Loucy (cell line): ENCODE measurements around the gene PSMA8.

Experiments used
- H2AFZ ChIP-seq: fragments of 200-600 bp; sonication (generic); 2 replicates; pipeline ENCODE4 v1.6.0; 2016; ENCODE audit warnings: antibody characterized with exemption, mild to moderate bottlenecking, low read length, moderate library complexity
- H3F3A ChIP-seq: fragments of 200-600 bp; 2 replicates; pipeline ENCODE4 v1.6.0; 2016; ENCODE audit warnings: antibody characterized with exemption, low read depth, mild to moderate bottlenecking
- H3K27me3 ChIP-seq: fragments of 200-600 bp; sonication (generic); 2 replicates; pipeline ENCODE4 v1.6.1; 2014; ENCODE audit warnings: low read length, mild to moderate bottlenecking; ENCODE audit not compliant: insufficient read depth, poor library complexity, severe bottlenecking
- H3K36me3 ChIP-seq: fragments of 200-600 bp; sonication (generic); 2 replicates; pipeline ENCODE4 v1.6.1; 2016; ENCODE audit warnings: low read length; ENCODE audit not compliant: insufficient read depth
- H3K4me1 ChIP-seq: fragments of 200-600 bp; sonication (generic); 2 replicates; pipeline ENCODE4 v1.5.1; 2014; ENCODE audit warnings: low read length, mild to moderate bottlenecking; ENCODE audit not compliant: insufficient read depth, poor library complexity, severe bottlenecking
- H3K4me2 ChIP-seq: fragments of 200-600 bp; sonication (generic); 2 replicates; pipeline ENCODE4 v1.6.0; 2014; ENCODE audit warnings: antibody characterized with exemption, low read length, low read depth, mild to moderate bottlenecking; ENCODE audit not compliant: poor library complexity, severe bottlenecking
- H3K4me3 ChIP-seq: fragments of 200-600 bp; sonication (generic); 2 replicates; pipeline ENCODE4 v1.5.1; 2014; ENCODE audit warnings: low read length, mild to moderate bottlenecking, mixed read lengths; ENCODE audit not compliant: poor library complexity, severe bottlenecking
- H3K79me2 ChIP-seq: fragments of 200-600 bp; sonication (generic); 2 replicates; pipeline ENCODE4 v1.6.1; 2014; ENCODE audit warnings: low read length; ENCODE audit not compliant: insufficient read depth
- H3K9ac ChIP-seq: fragments of 200-600 bp; sonication (generic); 2 replicates; pipeline ENCODE4 v1.6.0; 2014; ENCODE audit warnings: mild to moderate bottlenecking, low read depth, low read length, moderate library complexity; ENCODE audit not compliant: poor library complexity, severe bottlenecking
- H3K9me2 ChIP-seq: fragments of 200-600 bp; sonication (generic); replicated peaks from 2 replicates; pipeline ENCODE4 v1.6.1; 2016; ENCODE audit warnings: low read depth, low read length, mixed read lengths
- H3K9me3 ChIP-seq: fragments of 200-600 bp; sonication (generic); 2 replicates; pipeline ENCODE4 v1.6.1; 2014; ENCODE audit warnings: mild to moderate bottlenecking, antibody characterized with exemption, low read length, low read depth; ENCODE audit not compliant: insufficient read depth
- H4K20me1 ChIP-seq: fragments of 200-600 bp; sonication (generic); 2 replicates; pipeline ENCODE4 v1.6.0; 2014; ENCODE audit warnings: antibody characterized with exemption, low read length, mild to moderate bottlenecking; ENCODE audit not compliant: insufficient read depth, poor library complexity, severe bottlenecking
- EZH2phosphoT487 ChIP-seq: fragments of 200-600 bp; IDR thresholded peaks from 2 replicates; pipeline ENCODE4 v1.6.1; 2018; ENCODE audit warnings: antibody characterized with exemption, mild to moderate bottlenecking, moderate library complexity, borderline replicate concordance
- TF ChIP-seq, protein P1 (sequence below): fragments of 200-600 bp; sonication (generic); conservative IDR thresholded peaks from 2 replicates; pipeline ENCODE4 v1.5.1; 2014; ENCODE audit warnings: mild to moderate bottlenecking, antibody characterized with exemption, low read length

PSMA8 gene

DNA sequence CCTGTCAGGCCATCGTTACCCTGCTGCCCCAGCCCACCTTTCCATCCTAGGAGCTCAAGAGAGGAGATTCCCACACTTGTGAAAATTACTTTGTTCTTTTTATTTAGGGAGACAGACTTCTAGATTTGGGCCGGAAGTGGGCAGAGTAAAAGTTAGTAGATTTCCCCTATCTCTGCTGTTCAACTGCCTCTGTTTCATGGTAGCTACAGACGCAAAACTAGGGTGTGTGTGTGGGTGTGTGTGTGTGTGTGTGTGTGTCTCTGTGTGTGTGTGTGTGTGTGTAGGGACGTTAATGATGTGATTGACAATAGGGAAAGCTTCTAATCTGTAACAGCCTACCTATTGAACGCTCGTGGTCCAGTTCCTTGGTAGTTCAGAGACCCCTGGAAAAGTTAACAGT lies 438 bp downstream of the PSMA8 start:
- Histone ChIP-seq H3K4me3 (no peak overlapping the region), H3F3A (no peaks in the 10 kb centered on the region), H3K27me3 (no peaks in the 10 kb centered on the region), H3K79me2 (no peaks in the 10 kb centered on the region), H2AFZ (no peak overlapping the region), H3K9ac (no peak overlapping the region), H4K20me1 (no peaks in the 10 kb centered on the region), H3K9me3 (no peaks in the 10 kb centered on the region), H3K4me1 (peaks cover 5% of the 10 kb centered on the region), H3K36me3 (no peaks in the 10 kb centered on the region), H3K9me2 (no peaks in the 10 kb centered on the region), H3K4me2 (no peak overlapping the region)
- TF ChIP-seq EZH2phosphoT487, result no peak
- TF ChIP-seq, protein P1, sequence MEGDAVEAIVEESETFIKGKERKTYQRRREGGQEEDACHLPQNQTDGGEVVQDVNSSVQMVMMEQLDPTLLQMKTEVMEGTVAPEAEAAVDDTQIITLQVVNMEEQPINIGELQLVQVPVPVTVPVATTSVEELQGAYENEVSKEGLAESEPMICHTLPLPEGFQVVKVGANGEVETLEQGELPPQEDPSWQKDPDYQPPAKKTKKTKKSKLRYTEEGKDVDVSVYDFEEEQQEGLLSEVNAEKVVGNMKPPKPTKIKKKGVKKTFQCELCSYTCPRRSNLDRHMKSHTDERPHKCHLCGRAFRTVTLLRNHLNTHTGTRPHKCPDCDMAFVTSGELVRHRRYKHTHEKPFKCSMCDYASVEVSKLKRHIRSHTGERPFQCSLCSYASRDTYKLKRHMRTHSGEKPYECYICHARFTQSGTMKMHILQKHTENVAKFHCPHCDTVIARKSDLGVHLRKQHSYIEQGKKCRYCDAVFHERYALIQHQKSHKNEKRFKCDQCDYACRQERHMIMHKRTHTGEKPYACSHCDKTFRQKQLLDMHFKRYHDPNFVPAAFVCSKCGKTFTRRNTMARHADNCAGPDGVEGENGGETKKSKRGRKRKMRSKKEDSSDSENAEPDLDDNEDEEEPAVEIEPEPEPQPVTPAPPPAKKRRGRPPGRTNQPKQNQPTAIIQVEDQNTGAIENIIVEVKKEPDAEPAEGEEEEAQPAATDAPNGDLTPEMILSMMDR, result no peak

DNA sequence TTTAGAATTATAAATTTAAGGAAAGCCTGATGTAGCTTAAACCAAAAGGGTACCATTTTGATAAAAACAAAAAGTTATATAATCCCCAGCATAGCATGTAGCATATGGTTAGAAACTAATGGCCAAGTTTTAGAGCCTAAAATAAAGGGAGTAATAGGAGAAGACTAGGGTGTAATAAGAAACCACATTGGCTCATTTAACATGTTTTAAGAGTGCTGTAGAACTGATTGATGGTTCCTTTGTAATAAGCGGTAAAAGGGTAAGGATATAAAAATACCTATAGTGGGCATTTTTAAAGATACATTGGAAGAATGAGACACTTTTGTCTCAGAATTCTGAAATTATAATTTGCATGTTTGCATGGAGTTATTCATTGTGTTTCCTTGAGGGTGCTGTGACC lies 1.9 kb downstream of the PSMA8 start:
- Histone ChIP-seq H3K9me3 (no peaks in the 10 kb centered on the region), H3K4me3 (no peak overlapping the region), H3K79me2 (no peaks in the 10 kb centered on the region), H3K9me2 (no peaks in the 10 kb centered on the region), H3F3A (no peaks in the 10 kb centered on the region), H2AFZ (no peak overlapping the region), H3K27me3 (no peaks in the 10 kb centered on the region), H3K4me2 (no peak overlapping the region), H3K36me3 (no peaks in the 10 kb centered on the region), H3K4me1 (peaks cover 5% of the 10 kb centered on the region), H4K20me1 (no peaks in the 10 kb centered on the region), H3K9ac (no peak overlapping the region)
- TF ChIP-seq EZH2phosphoT487, result no peak
- TF ChIP-seq, protein P1, result no peak

DNA sequence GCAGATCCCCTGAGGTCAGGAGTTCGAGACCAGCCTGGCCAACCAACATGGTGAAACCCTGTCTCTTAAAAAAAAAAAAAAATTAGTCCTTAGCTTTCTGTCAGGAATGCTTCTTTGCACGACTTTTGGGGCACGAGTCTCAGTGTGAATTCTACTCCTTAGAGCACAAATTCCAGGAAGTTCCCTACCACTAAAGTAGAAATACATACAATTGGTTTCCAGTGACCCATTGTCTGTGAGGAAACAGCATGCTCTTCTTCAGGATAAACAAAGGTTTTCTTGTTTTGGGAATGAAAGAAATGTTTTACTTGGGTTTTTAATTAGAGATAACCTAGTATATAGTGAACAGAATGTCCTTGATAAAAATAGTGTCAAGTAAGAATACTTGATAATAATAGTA lies 23.7 kb downstream of the PSMA8 start:
- H3K4me3 ChIP-seq, result no peak overlapping the region
- H3K4me2 ChIP-seq, result no peak overlapping the region
- no peaks in the 10 kb centered on the region for H3K79me2 ChIP-seq
- no peaks in the 10 kb centered on the region for H4K20me1 ChIP-seq
- H3K27me3 ChIP-seq, result no peaks in the 10 kb centered on the region
- H3K36me3 ChIP-seq, result no peaks in the 10 kb centered on the region
- H2AFZ ChIP-seq, result no peak overlapping the region
- H3K9me2 ChIP-seq, result no peaks in the 10 kb centered on the region
- H3K4me1 ChIP-seq, result no peaks in the 10 kb centered on the region
- no peaks in the 10 kb centered on the region for H3K9me3 ChIP-seq
- H3F3A ChIP-seq, result no peaks in the 10 kb centered on the region
- TF ChIP-seq, protein P1, result no peak
- no peak for TF ChIP-seq EZH2phosphoT487
- no peak overlapping the region for H3K9ac ChIP-seq
